ENCODE data around the gene PHTF2.

GRCh38 chr7:77903597-77903996 lies 105.0 kb downstream of the PHTF2 start:
- TF ChIP-seq CTCF (conservative IDR thresholded peaks at IDR 0.05; ENCODE audit: low read length) (peak; percentile 79), EZH2phosphoT487 (IDR thresholded peaks at IDR 0.05; ENCODE audit: borderline replicate concordance, low read depth, low read length) (no peak)

Measured in OCI-LY7 (cell line).